CD1c-positive myeloid dendritic cell (primary cell): ENCODE measurements around the gene YIPF2.

Experiments used
- DNase-seq: peaks from one replicate; pipeline ENCODE4 v3.0.0-alpha.2; 2016; ENCODE audit errors: extremely low spot score

The YIPF2 gene

GRCh38 chr19:10876459-10877240 lies 51.8 kb downstream of the YIPF2 start:
- peak; percentile 89 for DNase-seq

DNA sequence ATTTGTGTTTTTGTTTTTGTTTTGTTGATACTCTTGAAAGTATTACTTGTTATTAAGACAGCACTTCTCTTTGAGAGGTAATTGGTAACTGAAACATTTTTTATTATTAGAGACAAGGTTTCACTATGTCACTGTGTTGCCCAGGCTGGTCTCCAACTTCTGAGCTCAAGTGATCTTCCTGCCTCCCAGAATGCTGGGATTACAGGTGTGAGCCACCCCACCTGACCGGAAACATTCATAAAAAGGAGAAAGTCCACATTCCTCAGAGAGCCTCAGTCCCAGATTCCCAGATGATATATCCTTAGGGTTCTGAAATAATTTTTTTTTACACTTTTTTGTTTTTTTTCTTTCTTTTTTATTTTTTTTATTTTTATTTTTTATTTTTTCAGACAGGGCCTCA lies 54.4 kb downstream of the YIPF2 start:
- no peak for DNase-seq

GRCh38 chr19:10872546-10873107 lies 55.8 kb downstream of the YIPF2 start:
- DNase-seq, result no peak
